DMS153 treated with DMSO at 0.1 percent for 48 hours (cell line): ENCODE results near the gene DONSON.

Experiments used
- DNase-seq: peaks from one replicate; lab custom pipeline; 2025; ENCODE audit not compliant: unreplicated experiment; lab: John Stamatoyannopoulos, UW

The DONSON gene

DNA sequence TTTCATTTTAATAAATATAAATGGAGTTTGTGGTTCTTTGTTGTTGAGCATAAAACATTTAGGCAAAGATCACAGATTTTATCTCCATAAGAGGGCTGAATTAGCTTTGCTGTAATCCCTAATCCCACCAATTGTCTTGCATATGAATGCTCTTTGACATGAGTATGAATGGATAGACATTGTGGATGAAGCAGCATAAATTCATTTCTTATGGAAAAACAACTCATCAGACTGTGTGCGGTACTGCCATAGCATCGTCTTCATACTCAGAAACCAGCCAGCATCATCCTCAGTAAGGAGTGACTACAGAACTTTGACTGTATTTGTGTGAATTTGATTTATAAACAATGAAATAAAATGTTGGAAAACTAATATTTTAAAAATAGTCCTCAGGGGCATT is 26.1 kb downstream of the DONSON start:
- DNase-seq: no peak

DNA sequence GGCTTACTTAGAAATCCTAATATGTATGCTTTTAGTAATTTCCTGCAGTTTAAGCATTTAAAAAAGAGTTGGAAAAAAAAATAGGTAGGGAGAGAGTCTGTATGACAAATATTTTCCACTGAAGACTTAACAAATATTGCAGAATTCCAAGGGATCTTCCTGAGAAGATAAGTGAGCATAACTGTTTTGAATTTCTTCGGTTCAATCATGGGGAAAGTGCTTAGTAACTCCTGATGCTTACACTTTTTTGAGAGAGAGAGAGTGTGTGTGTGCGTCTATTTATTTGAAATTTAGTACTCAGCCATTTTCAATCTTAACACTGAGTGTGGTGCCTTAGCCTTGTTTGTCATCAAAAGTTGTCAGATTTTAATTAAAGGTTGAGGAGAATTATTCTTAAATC is 27.1 kb downstream of the DONSON start:
- DNase-seq: no peak

DNA sequence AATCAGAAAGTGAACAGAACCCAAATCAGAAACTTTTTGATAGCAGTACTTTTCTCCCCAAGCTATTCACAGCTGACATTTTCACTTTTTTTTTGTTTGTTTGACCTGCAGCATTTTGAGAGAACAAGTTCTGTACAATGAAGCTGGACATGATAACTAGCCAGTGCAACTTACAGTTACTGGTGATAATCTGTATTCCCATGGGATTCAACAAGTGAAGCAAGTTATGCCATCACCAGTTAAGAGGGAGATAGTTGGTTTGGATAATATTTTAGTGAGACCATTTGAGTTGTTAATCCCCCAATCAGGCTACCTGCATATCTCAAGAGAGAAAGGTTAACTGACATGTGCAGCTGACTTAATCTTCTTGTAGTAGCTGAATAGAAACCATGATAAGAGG is 27.5 kb downstream of the DONSON start:
- DNase-seq: no peak

DNA sequence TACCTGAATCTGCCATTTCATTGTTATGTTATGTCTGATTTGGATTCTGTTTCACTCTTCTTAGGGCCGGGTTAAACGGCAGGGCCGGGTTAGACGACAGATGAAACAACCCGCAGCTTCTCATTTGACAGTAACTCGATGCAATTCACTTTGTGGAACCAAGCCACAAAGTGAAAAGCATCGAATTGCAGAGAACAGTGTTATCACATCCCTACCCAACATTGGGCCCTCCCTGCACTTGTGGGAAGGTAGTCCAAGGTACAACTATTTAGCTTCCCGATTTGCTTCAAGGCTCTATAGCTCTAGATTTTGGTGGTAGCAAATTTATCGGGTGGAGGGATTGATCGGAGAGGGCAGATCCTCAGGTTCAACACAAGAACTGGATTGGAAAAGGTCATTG is 28.7 kb downstream of the DONSON start:
- DNase-seq: no peak

DNA sequence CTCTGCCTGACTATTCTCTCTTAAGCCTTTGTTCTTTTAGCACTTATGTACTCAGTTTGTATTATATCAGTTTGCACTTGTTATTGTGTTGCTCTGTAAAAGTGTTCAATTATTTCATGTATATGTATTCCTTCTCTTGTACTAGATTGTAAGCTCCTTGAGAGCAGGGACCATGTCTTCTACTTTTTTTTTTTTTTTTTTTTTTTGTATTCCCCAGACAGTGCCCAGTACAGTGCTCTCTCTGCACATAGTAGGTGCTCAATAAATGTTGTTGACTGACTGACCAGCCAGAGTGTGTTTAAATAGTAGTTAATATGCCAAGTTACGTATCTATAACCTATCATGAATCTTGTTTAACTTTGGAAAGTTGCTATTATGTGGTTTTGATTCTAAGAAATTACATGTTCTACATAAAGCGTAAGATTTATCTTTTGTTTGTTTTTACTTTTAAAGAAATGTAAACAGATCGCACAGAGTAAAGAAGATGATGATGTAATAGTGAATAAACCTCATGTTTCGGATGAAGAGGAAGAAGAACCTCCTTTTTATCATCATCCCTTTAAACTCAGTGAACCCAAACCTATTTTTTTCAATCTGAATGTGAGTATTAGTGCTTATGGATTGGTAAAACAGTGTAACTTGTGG is 29.6 kb downstream of the DONSON start:
- DNase-seq: no peak

DNA sequence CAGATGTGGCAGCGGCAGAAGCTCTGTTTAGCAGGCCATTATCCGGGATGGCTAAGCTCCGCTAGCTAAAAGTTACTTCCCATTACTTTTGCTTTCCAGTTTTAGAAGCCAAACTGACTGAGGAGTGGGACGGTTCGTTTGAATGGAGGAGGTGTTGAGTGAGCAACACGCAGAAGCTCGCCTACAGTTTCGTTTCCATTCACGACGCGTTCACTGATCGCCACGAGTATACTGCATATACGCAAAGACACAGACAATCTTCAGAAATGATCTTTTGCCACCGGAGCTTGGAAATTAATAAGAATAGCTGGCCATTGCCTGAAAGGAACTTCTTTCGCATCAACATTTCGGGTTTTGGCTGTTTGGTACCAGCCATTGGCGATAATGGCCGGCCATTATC is 31.0 kb downstream of the DONSON start:
- DNase-seq: no peak

DNA sequence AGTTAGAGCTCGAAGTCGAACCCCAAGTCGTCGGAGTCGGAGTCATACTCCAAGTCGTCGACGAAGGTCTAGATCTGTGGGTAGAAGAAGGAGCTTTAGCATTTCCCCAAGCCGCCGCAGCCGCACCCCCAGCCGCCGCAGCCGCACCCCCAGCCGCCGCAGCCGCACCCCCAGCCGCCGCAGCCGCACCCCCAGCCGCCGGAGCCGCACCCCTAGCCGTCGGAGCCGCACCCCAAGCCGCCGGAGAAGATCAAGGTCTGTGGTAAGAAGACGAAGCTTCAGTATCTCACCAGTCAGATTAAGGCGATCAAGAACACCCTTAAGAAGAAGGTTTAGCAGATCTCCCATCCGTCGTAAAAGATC is 33.5 kb downstream of the DONSON start:
- no peak for DNase-seq

DNA sequence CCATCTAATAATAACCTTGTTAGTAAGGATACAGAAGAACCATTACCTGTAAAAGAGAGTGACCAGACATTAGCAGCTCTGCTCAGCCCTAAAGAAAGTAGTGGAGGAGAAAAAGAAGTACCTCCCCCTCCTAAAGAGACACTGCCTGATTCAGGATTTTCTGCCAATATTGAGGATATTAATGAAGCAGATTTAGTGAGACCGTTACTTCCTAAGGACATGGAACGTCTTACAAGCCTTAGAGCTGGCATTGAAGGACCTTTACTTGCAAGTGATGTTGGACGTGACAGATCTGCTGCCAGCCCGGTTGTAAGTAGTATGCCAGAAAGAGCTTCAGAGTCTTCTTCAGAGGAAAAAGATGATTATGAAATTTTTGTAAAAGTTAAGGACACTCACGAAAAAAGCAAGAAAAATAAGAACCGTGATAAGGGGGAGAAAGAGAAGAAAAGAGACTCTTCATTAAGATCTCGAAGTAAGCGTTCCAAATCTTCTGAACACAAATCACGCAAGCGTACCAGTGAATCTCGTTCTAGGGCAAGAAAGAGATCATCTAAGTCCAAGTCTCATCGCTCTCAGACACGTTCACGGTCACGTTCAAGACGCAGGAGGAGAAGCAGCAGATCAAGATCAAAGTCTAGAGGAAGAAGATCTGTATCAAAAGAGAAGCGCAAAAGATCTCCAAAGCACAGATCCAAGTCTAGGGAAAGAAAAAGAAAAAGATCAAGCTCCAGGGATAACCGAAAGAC is 34.1 kb downstream of the DONSON start:
- DNase-seq: no peak

DNA sequence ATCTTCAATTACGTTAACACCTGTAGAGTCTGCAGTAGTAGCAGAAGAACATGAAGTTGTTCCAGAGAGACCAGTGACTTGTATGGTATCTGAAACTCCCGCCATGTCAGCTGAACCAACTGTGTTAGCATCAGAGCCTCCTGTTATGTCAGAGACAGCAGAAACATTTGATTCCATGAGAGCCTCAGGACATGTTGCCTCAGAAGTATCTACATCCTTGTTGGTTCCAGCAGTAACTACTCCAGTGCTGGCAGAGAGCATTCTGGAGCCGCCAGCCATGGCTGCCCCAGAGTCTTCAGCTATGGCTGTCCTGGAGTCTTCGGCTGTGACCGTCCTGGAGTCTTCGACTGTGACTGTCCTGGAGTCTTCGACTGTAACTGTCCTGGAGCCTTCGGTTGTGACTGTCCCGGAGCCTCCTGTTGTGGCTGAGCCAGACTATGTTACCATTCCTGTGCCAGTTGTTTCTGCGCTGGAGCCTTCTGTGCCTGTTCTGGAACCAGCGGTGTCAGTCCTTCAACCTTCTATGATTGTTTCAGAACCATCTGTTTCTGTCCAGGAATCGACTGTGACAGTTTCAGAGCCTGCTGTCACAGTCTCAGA is 35.4 kb downstream of the DONSON start:
- no peak for DNase-seq

DNA sequence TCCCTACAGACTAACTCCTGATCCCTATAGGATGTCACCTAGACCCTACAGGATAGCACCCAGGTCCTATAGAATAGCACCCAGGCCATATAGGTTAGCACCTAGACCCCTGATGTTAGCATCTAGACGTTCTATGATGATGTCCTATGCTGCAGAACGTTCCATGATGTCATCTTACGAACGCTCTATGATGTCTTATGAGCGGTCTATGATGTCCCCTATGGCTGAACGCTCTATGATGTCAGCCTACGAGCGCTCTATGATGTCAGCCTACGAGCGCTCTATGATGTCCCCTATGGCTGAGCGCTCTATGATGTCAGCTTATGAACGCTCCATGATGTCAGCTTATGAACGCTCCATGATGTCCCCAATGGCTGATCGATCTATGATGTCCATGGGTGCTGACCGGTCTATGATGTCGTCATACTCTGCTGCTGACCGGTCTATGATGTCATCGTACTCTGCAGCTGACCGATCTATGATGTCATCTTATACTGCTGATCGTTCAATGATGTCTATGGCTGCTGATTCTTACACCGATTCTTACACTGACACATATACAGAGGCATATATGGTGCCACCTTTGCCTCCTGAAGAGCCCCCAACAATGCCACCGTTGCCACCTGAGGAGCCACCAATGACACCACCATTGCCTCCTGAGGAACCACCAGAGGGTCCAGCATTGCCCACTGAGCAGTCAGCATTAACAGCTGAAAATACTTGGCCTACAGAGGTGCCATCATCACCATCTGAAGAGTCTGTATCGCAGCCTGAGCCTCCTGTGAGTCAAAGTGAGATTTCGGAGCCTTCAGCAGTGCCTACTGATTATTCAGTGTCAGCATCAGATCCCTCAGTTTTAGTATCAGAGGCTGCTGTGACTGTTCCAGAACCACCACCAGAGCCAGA is 36.1 kb downstream of the DONSON start:
- no peak for DNase-seq

DNA sequence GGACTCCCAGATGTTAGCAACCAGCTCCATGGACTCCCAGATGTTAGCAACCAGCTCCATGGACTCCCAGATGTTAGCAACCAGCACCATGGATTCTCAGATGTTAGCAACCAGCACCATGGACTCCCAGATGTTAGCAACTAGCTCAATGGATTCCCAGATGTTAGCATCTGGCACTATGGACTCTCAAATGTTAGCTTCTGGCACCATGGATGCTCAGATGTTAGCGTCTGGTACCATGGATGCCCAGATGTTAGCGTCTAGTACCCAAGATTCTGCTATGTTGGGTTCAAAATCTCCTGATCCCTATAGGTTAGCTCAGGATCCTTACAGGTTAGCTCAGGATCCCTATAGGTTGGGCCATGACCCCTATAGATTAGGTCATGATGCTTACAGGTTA is 36.8 kb downstream of the DONSON start:
- DNase-seq: no peak

DNA sequence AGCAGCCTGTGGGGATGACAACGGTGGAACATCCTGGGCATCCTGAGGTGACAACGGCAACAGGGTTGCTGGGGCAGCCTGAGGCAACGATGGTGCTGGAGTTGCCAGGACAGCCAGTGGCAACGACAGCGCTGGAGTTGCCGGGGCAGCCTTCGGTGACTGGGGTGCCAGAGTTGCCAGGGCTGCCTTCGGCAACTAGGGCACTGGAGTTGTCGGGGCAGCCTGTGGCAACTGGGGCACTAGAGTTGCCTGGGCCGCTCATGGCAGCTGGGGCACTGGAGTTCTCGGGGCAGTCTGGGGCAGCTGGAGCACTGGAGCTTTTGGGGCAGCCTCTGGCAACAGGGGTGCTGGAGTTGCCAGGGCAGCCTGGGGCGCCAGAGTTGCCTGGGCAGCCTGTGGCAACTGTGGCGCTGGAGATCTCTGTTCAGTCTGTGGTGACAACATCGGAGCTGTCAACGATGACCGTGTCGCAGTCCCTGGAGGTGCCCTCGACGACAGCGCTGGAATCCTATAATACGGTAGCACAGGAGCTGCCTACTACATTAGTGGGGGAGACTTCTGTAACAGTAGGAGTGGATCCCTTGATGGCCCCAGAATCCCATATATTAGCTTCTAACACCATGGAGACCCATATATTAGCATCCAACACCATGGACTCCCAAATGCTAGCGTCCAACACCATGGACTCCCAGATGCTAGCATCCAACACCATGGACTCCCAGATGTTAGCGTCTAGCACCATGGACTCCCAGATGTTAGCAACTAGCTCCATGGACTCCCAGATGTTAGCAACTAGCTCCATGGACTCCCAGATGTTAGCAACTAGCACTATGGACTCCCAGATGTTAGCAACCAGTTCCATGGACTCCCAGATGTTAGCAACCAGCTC is 37.5 kb downstream of the DONSON start:
- DNase-seq: no peak

DNA sequence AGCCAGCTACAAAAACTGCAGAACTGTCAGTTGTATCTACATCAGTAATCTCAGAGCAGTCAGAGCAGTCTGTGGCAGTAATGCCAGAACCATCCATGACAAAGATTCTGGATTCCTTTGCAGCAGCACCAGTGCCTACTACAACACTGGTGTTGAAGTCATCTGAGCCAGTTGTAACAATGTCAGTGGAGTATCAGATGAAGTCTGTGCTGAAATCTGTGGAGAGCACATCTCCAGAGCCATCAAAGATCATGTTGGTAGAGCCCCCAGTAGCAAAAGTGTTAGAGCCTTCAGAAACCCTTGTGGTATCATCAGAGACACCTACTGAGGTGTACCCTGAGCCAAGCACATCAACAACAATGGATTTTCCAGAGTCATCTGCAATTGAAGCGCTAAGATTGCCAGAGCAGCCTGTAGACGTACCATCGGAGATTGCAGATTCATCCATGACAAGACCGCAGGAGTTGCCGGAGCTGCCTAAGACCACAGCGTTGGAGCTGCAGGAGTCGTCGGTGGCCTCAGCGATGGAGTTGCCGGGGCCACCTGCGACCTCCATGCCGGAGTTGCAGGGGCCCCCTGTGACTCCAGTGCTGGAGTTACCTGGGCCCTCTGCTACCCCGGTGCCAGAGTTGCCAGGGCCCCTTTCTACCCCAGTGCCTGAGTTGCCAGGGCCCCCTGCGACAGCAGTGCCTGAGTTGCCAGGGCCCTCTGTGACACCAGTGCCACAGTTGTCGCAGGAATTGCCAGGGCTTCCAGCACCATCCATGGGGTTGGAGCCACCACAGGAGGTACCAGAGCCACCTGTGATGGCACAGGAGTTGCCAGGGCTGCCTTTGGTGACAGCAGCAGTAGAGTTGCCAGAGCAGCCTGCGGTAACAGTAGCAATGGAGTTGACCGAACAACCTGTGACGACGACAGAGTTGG is 38.4 kb downstream of the DONSON start:
- no peak for DNase-seq

DNA sequence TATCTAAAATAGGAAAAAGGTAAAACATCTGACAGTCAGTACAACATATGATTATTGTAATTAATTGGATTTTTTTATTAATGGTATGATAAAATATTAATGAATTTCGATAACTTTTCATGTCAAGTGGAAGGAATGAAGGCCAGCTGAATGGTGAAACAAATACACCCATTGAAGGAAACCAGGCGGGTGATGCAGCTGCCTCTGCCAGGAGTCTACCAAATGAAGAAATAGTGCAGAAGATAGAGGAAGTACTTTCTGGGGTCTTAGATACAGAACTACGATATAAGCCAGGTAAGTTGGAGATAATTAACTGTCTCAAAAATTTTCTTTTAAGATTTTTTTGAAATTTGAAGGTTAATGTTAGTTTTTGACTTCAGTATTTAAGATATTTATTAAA is 42.4 kb downstream of the DONSON start:
- DNase-seq: no peak

DNA sequence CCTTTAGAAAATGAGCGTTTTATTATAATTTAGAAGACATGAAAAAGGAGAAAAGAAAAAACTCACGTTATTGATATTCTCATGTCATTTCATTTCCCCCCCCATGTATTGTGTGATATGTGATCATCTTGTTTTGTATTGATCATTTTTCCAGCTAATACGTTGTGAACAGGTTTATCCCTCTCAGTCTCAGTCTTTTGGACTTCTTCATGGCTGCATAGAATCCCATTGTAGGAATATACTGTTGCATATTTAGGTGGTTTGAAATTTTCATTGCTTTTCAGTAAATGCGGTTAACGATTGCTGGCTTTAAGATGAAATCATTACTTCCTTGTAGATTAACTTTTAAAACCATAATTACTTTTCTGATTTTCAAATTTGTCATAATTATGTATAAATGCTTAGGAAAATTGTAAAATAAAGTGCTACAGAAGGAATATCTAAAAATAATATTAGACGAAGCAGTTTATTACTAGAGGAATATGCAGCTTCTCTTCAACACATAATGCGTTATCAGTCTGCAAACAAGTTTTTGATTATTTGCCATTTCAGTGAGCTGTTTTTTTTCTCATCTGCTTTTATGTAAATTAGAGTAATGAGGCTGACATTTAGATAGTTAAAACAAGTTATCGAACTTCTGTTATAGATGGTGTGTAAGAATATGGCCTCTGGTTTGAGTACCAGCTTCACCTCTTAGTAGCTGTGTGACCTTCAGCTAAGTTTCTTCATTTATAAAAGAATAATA is 43.9 kb downstream of the DONSON start:
- DNase-seq: no peak

DNA sequence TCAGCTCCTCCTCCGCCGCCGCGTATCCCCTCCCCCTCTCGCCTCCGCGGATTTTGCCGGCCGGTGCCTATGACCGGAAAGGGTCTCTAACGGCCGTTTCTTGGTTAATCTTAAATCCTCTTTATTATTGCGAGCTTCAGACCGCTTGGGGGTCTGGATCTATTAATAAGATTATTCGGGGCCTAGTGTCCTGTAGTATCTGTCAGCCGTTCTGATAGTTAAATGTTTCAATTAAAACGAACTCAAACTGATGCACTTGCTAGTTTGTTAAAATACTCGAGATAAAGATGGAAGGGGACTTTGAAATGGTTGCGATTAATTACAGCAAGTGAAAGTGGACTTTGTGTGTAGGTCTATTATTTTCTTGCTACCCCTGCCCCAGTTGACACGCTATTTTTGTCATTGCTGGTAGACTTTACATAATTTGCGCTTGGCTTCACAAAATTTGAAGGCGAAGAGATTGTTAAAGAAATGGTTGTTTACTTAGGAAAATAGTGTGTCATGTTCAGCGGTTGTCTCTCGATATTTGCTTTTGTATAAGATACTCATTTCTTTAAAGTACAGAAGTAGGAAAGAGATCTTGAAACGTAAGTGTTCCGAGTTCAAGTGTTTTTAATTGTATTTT is 44.9 kb downstream of the DONSON start:
- no peak for DNase-seq

DNA sequence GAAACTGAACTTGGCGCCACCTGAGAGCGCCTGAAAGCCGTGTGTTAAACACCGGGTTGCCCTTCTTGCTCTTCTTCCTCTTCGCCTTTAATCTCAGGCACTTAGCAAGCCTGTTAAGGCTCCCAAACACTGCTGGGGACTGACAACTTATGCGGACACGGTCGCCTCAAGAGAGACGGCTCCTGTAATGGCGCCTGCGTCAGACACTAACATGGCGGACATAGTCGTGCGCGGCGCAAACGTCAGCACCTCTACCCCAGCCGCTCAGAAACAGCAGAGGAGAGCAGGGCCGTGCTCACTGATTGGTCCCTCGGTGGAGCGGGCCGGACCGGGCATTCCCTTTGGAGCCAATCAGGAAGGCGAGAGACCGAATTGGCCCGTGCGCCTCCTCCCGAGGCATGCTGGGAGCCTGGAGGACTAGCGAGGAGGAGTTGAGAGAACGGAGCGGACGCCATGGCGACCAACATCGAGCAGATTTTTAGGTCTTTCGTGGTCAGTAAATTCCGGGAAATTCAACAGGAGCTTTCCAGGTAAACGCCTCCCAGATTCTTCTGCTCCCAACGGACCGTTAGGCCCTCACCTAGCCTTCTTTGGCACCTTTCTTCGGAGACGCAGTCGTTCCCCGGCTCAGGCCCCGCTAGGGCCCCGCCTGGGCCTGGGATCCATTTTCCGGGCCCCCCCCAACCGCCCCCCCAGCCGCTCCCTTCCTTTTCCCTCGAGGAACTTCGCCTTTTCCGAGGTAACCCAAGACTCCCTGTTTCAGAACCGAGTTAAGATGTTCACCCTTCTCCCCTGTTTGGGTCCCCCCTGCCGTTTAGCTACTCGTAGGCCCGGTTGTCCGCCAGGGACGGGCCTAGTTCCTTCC is 45.6 kb downstream of the DONSON start, which contains the start of gene SON:
Gene SON, plus strand, starts transcription at position 399 of the 865 bp plus-strand sequence. Its CDS starts 55 bp downstream, at position 454.
- DNase-seq: peak; percentile 96
